GM12878 (cell line): ENCODE measurements around the gene ABHD2.

ENCODE experiments used
- CHD2 ChIP-seq: IDR thresholded peaks from 2 replicates; pipeline ENCODE4 v1.6.1; 2011; ENCODE audit warnings: low read depth, low read length, improper control_type of control experiment, borderline replicate concordance
- POLR2A ChIP-seq: IDR thresholded peaks from 2 replicates; pipeline ENCODE4 v1.6.1; 2011; ENCODE audit warnings: low read depth, mild to moderate bottlenecking, low read length
- SMC3 ChIP-seq: IDR thresholded peaks from 2 replicates; pipeline ENCODE4 v1.6.1; 2011; ENCODE audit warnings: low read length, improper control_type of control experiment, borderline replicate concordance
- TF ChIP-seq, protein P1 (sequence below): IDR thresholded peaks from 2 replicates; pipeline ENCODE4 v1.6.1; 2012; ENCODE audit warnings: mild to moderate bottlenecking, low read depth, low read length

DNA sequence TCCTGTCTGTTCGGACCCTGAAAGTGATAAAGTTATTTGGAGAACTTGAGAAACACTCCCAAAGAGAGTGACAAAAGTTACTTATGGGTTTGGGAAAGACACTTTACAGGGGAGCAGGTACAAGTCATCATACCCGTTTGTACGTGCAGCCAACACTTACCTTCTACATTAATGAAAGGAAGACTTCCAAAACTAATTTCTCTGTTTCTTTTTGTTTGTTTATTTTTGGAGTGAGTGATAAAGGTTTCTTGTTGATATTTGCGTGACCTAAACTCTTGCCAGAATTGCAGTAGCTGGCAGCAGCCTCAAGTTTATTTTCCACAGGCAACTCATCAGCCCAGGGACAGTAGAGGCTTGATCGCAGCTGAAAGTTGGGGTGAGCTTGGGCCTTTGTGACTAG is 8.4 kb downstream of the ABHD2 start:
- TF ChIP-seq POLR2A (no peak), SMC3 (no peak), CHD2 (no peak)
- TF ChIP-seq, protein P1, sequence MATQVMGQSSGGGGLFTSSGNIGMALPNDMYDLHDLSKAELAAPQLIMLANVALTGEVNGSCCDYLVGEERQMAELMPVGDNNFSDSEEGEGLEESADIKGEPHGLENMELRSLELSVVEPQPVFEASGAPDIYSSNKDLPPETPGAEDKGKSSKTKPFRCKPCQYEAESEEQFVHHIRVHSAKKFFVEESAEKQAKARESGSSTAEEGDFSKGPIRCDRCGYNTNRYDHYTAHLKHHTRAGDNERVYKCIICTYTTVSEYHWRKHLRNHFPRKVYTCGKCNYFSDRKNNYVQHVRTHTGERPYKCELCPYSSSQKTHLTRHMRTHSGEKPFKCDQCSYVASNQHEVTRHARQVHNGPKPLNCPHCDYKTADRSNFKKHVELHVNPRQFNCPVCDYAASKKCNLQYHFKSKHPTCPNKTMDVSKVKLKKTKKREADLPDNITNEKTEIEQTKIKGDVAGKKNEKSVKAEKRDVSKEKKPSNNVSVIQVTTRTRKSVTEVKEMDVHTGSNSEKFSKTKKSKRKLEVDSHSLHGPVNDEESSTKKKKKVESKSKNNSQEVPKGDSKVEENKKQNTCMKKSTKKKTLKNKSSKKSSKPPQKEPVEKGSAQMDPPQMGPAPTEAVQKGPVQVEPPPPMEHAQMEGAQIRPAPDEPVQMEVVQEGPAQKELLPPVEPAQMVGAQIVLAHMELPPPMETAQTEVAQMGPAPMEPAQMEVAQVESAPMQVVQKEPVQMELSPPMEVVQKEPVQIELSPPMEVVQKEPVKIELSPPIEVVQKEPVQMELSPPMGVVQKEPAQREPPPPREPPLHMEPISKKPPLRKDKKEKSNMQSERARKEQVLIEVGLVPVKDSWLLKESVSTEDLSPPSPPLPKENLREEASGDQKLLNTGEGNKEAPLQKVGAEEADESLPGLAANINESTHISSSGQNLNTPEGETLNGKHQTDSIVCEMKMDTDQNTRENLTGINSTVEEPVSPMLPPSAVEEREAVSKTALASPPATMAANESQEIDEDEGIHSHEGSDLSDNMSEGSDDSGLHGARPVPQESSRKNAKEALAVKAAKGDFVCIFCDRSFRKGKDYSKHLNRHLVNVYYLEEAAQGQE: no peak
